HAP-1 (cell line): ENCODE data around the gene EZH1.

Experiments
- DNase-seq, 2 experiments: peaks; one replicate each; pipeline ENCODE4 v3.0.0-alpha.2; 2016 to 2020; ENCODE audit warnings: low spot score in 2 of 2
- H3K27me3 ChIP-seq: fragments of 250-450 bp; sonication (Bioruptor Pico); 2 replicates; pipeline ENCODE4 v1.5.1; 2020; ENCODE audit warnings: low read depth, mild to moderate bottlenecking, moderate library complexity
- H3K36me3 ChIP-seq: fragments of 250-450 bp; sonication (Bioruptor Pico); replicated peaks from 2 replicates; pipeline ENCODE4 v1.5.1; 2020; ENCODE audit warnings: mild to moderate bottlenecking
- H3K4me1 ChIP-seq: fragments of 250-450 bp; sonication (Bioruptor Pico); 2 replicates; pipeline ENCODE4 v1.5.1; 2020; ENCODE audit warnings: mild to moderate bottlenecking
- H3K4me3 ChIP-seq: fragments of 250-450 bp; sonication (Bioruptor Pico); 2 replicates; pipeline ENCODE4 v1.5.1; 2020; ENCODE audit warnings: mild to moderate bottlenecking, moderate library complexity
- H3K9me3 ChIP-seq: fragments of 250-450 bp; sonication (Bioruptor Pico); 2 replicates; pipeline ENCODE4 v1.5.1; 2020; ENCODE audit warnings: mild to moderate bottlenecking, moderate library complexity
- in situ Hi-C: fragments of 300-500 bp; cut with MboI; formaldehyde crosslinking; loops from 3 replicates; pipeline ENCODE4 v1.14.3; 2020; ENCODE audit warnings: low sequenced_read_pairs, inconsistent platforms, mixed read lengths

The EZH1 gene

GRCh38 chr17:42744806-42745617 lies at the start of gene EZH1:
TSS of gene EZH1 (minus strand) at chr17:42745040. CDS start at chr17:42728941, 16,099 bp downstream.
- in situ Hi-C loops: no loop called here
- Histone ChIP-seq H3K4me3 (peak within 1 kb of the TSS; percentile 56), H3K4me1 (peaks cover 19% of the 10 kb centered on the region), H3K27me3 (no peaks in the 10 kb centered on the region), H3K36me3 (no peaks in the 10 kb centered on the region), H3K9me3 (peaks cover 4% of the 10 kb centered on the region; the same call in 1 of the 2 replicates)
- DNase-seq: peak; percentile 95

DNA sequence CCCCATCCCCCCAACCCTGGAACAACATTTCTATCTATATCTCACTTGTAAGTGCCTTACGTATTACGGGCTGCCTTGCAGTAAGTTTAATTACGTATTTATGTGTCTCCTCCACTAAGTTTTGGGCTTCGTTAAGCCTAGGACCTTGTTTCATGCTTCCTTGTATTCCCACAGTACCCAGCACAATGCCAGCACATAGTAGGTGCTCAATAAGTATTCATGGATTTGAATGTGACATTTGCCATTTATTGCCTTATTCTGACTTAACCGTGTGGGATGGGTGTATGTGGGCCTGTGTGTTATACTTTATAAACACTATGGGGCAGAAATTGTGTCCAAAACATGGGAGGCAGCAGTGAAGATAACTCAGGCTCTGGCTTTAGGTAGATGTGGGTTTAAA lies 47.7 kb upstream of the EZH1 start:
- in situ Hi-C loops: no loop called here
- no peaks in the 10 kb centered on the region for H3K27me3 ChIP-seq
- H3K4me3 ChIP-seq: no peak overlapping the region
- H3K4me1 ChIP-seq: peaks cover 3% of the 10 kb centered on the region
- DNase-seq: no peak
- peaks cover 11% of the 10 kb centered on the region for H3K36me3 ChIP-seq
- H3K9me3 ChIP-seq: no peaks in the 10 kb centered on the region

DNA sequence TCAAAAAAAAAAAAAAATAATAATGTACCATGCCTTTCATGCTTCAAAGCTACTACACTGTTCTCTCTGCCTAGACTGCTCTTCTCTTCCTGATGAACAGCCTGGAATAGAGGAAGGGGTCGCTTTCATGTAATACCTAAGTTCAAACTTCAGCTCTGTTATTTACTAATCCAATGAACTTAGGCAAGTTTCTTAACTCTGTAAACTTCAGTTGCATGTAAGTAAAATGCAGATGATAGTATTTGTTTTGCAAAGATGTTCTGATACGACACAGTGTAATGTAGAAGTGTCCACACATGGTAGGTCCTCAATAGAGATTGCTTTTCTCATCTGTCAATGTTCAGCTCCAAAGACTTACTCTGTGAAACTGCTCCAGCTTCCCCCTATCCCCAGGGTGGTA lies 47.1 kb upstream of the EZH1 start:
- no peaks in the 10 kb centered on the region for H3K9me3 ChIP-seq
- peaks cover under 1% of the 10 kb centered on the region; the same call in 1 of the 2 replicates for H3K4me1 ChIP-seq
- H3K4me3 ChIP-seq: no peak overlapping the region
- H3K36me3 ChIP-seq: peaks cover 7% of the 10 kb centered on the region
- no peaks in the 10 kb centered on the region for H3K27me3 ChIP-seq
- no peak for DNase-seq
- in situ Hi-C loops: no loop called here

- no peak for DNase-seq
- Histone ChIP-seq H3K4me3 (no peak overlapping the region), H3K36me3 (no peaks in the 10 kb centered on the region), H3K27me3 (no peaks in the 10 kb centered on the region), H3K9me3 (no peaks in the 10 kb centered on the region), H3K4me1 (no peaks in the 10 kb centered on the region)
- in situ Hi-C loops: no loop called here
Observed at GRCh38 chr17:42787266-42787665, 42.4 kb upstream of the EZH1 start.

- no peak for DNase-seq
- Histone ChIP-seq H3K4me3 (no peak overlapping the region), H3K9me3 (no peaks in the 10 kb centered on the region)
Observed at GRCh38 chr17:42784811-42785592, 40.2 kb upstream of the EZH1 start.

DNA sequence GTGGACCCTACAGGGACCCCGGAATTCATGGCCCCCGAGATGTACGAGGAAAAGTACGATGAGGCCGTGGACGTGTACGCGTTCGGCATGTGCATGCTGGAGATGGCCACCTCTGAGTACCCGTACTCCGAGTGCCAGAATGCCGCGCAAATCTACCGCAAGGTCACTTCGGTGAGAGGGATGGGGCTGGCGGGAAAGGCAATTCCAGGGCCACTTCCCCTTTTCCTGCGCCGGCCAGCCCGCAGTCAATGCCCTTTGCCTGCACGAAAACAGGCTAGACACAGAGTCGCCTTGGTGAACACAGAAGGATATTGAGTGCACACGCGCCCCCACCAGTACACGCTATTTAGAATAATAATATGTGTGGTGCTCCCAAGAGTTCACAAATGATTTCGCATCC lies 39.6 kb upstream of the EZH1 start:
- no peak for DNase-seq
- in situ Hi-C loops: no loop called here
- H3K9me3 ChIP-seq: no peaks in the 10 kb centered on the region
- H3K4me3 ChIP-seq: no peak overlapping the region
- H3K27me3 ChIP-seq: no peaks in the 10 kb centered on the region
- H3K36me3 ChIP-seq: peaks cover 6% of the 10 kb centered on the region
- H3K4me1 ChIP-seq: no peaks in the 10 kb centered on the region

More at GRCh38 chr17:42784811-42785592, 40.2 kb upstream of the EZH1 start:
- H3K36me3 ChIP-seq: peaks cover under 1% of the 10 kb centered on the region; the same call in 1 of the 2 replicates
- no peaks in the 10 kb centered on the region for H3K27me3 ChIP-seq
- H3K4me1 ChIP-seq: no peaks in the 10 kb centered on the region
- in situ Hi-C loops: no loop called here

DNA sequence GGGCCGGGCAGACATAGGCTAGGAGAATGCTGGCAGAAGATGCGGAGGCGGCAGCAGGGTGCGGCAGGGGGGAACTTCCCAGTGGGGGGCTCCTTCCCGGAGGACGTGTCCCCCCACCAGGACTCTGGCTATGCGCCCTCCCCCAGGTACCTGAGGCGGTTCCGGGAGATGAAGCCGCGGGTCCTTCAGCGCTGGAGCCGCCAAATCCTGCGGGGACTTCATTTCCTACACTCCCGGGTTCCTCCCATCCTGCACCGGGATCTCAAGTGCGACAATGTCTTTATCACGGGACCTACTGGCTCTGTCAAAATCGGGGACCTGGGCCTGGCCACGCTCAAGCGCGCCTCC lies 38.9 kb upstream of the EZH1 start:
- H3K4me1 ChIP-seq: no peaks in the 10 kb centered on the region
- DNase-seq: no peak
- H3K4me3 ChIP-seq: no peak overlapping the region
- no peaks in the 10 kb centered on the region for H3K9me3 ChIP-seq
- in situ Hi-C loops: no loop called here
- peaks cover 13% of the 10 kb centered on the region for H3K36me3 ChIP-seq
- no peaks in the 10 kb centered on the region for H3K27me3 ChIP-seq

- DNase-seq: no peak
- no peak overlapping the region for H3K4me3 ChIP-seq
- H3K27me3 ChIP-seq: no peaks in the 10 kb centered on the region
- in situ Hi-C loops: no loop called here
- no peaks in the 10 kb centered on the region for H3K9me3 ChIP-seq
- peaks cover 18% of the 10 kb centered on the region for H3K36me3 ChIP-seq
- no peaks in the 10 kb centered on the region for H3K4me1 ChIP-seq
Observed at GRCh38 chr17:42783062-42783790, 38.4 kb upstream of the EZH1 start.

DNA sequence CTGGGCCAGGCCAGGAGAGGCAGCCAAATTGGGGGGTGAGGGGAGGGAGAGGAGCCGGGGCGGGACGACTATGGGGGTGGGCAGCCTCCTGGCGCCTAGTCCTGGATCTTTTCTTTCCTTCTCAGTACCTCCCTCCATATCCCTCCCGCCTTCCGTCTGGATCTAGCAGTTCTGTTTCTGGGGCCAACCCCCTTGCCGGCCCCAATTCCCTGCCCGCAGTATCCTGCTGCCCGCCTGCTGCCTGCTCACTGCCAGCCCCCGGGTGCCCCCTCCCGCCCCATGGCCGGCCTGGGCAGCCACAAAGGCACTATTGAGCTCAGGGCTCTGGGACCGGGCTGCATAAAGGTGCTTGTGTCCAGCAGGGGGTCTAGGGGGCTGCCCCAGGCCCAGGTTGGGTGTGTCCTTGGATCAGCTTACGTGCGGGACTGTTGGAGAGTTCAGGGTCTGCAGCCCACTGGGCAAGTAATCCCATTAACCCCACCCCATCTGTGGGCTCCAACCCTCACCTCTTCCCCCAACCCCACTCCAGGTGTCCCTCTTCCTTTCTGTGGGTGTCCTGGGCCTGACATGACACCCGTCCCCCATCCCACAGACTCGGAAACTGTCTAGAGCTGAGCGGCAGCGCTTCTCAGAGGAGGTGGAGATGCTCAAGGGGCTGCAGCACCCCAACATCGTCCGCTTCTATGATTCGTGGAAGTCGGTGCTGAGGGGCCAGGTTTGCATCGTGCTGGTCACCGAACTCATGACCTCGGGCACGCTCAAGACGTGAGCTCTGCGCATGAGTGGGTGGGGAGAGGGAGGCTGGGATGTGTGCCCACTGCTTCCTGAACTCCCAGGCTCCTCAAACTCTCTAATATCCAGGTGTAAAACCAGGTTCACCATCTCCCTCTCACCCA lies 37.6 kb upstream of the EZH1 start:
- H3K9me3 ChIP-seq: no peaks in the 10 kb centered on the region
- no peak overlapping the region for H3K4me3 ChIP-seq
- H3K4me1 ChIP-seq: no peaks in the 10 kb centered on the region
- peaks cover 26% of the 10 kb centered on the region for H3K36me3 ChIP-seq
- in situ Hi-C loops: no loop called here
- DNase-seq: no peak
- no peaks in the 10 kb centered on the region for H3K27me3 ChIP-seq

GRCh38 chr17:42781639-42782165 lies 36.9 kb upstream of the EZH1 start:
- DNase-seq: no peak
- Histone ChIP-seq H3K4me3 (no peak overlapping the region), H3K36me3 (peaks cover 33% of the 10 kb centered on the region), H3K27me3 (no peaks in the 10 kb centered on the region), H3K4me1 (no peaks in the 10 kb centered on the region), H3K9me3 (no peaks in the 10 kb centered on the region)
- in situ Hi-C loops: no loop called here

GRCh38 chr17:42780851-42781638 lies 36.2 kb upstream of the EZH1 start:
- Histone ChIP-seq H3K36me3 (peaks cover 40% of the 10 kb centered on the region), H3K27me3 (no peaks in the 10 kb centered on the region), H3K4me1 (no peaks in the 10 kb centered on the region), H3K4me3 (no peak overlapping the region), H3K9me3 (no peaks in the 10 kb centered on the region)
- DNase-seq: no peak
- in situ Hi-C loops: no loop called here
